22Rv1 (cell line): ENCODE results near the gene NCOA6.
"Not testable (repeated sequence)": the region's sequence is repeated elsewhere in the genome, so short reads cannot be mapped to it uniquely, and the experiment has no call there.

Experiments
- H3K27ac ChIP-seq: fragments of 450-650 bp; 2 replicates; pipeline ENCODE4 v1.5.1; 2017
- ZFX ChIP-seq: fragments of 450-650 bp; IDR thresholded peaks from 2 replicates; pipeline ENCODE4 v1.6.1; 2017; ENCODE audit warnings: antibody characterized with exemption, borderline replicate concordance
- TF ChIP-seq, protein P1 (sequence below): fragments of 450-650 bp; IDR thresholded peaks from 2 replicates; pipeline ENCODE4 v1.5.1; 2017; ENCODE audit warnings: mild to moderate bottlenecking

NCOA6 gene

GRCh38 chr20:34815636-34816035 lies 9.8 kb downstream of the NCOA6 start:
- TF ChIP-seq, protein P1, sequence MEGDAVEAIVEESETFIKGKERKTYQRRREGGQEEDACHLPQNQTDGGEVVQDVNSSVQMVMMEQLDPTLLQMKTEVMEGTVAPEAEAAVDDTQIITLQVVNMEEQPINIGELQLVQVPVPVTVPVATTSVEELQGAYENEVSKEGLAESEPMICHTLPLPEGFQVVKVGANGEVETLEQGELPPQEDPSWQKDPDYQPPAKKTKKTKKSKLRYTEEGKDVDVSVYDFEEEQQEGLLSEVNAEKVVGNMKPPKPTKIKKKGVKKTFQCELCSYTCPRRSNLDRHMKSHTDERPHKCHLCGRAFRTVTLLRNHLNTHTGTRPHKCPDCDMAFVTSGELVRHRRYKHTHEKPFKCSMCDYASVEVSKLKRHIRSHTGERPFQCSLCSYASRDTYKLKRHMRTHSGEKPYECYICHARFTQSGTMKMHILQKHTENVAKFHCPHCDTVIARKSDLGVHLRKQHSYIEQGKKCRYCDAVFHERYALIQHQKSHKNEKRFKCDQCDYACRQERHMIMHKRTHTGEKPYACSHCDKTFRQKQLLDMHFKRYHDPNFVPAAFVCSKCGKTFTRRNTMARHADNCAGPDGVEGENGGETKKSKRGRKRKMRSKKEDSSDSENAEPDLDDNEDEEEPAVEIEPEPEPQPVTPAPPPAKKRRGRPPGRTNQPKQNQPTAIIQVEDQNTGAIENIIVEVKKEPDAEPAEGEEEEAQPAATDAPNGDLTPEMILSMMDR, result no peak
- no peak for TF ChIP-seq ZFX
- no peak overlapping the region for H3K27ac ChIP-seq

DNA sequence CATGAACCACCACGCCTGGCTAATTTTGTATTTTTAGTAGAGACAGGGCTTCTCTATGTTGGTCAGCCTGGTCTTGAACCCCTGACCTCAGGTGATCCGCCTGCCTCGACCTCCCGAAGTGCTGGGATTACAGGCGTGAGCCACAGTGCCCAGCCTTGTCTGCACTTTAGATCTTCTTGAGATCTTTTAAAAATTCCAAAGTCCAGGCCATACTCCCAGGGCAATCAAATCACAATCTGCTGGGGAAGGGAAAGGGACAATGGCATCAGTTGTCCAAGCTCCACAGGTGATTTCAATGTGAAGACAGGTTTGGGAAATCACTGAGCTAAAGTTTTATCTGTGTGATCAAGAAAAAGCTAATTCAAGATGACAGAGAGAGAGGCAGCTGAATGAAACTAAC lies 16.9 kb downstream of the NCOA6 start:
- no peak for TF ChIP-seq ZFX
- TF ChIP-seq, protein P1, result no peak
- no peak overlapping the region for H3K27ac ChIP-seq

GRCh38 chr20:34807944-34808465 lies 17.4 kb downstream of the NCOA6 start:
- H3K27ac ChIP-seq, result not testable (repeated sequence)

- no peak for TF ChIP-seq ZFX
- TF ChIP-seq, protein P1, result no peak
- no peak overlapping the region for H3K27ac ChIP-seq
Measured at GRCh38 chr20:34806255-34806654, 19.2 kb downstream of the NCOA6 start.

- no peak overlapping the region for H3K27ac ChIP-seq
Measured at GRCh38 chr20:34798871-34799270, 26.6 kb downstream of the NCOA6 start.

GRCh38 chr20:34798328-34798727 lies 27.1 kb downstream of the NCOA6 start:
- no peak for TF ChIP-seq ZFX
- TF ChIP-seq, protein P1, result no peak
- no peak overlapping the region for H3K27ac ChIP-seq

More at GRCh38 chr20:34798871-34799270, 26.6 kb downstream of the NCOA6 start:
- no peak for TF ChIP-seq ZFX
- TF ChIP-seq, protein P1, result no peak

- H3K27ac ChIP-seq, result no peak overlapping the region
- TF ChIP-seq, protein P1, result no peak
- no peak for TF ChIP-seq ZFX
Measured at GRCh38 chr20:34797012-34797995, 28.1 kb downstream of the NCOA6 start.
